22Rv1 (cell line): Measurements from ENCODE around the gene CCL4.

Source experiments
- ZFX ChIP-seq: fragments of 450-650 bp; IDR thresholded peaks from 2 replicates; pipeline ENCODE4 v1.6.1; 2017; ENCODE audit warnings: antibody characterized with exemption, borderline replicate concordance
- TF ChIP-seq, protein P1 (sequence below): fragments of 450-650 bp; IDR thresholded peaks from 2 replicates; pipeline ENCODE4 v1.5.1; 2017; ENCODE audit warnings: mild to moderate bottlenecking

DNA sequence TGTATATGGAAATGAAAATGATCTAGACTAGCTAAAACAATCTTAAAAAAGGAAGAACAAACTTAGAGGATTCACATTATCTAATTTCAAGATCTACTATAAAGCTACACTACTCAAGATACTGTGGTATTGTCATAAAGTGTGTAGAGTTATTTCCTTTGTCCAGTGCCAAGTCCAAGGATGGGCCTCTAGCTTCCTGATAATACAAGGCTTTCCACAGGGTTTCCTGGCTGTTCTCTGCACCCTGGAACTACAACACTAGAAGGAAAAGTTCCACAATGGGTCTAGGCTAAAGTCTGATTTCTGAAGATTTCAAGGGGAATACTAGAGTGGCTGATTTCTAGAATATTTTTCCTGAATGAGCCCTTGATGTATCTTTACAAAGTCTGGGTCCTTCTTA is 38.6 kb downstream of the CCL4 start:
- TF ChIP-seq, protein P1, sequence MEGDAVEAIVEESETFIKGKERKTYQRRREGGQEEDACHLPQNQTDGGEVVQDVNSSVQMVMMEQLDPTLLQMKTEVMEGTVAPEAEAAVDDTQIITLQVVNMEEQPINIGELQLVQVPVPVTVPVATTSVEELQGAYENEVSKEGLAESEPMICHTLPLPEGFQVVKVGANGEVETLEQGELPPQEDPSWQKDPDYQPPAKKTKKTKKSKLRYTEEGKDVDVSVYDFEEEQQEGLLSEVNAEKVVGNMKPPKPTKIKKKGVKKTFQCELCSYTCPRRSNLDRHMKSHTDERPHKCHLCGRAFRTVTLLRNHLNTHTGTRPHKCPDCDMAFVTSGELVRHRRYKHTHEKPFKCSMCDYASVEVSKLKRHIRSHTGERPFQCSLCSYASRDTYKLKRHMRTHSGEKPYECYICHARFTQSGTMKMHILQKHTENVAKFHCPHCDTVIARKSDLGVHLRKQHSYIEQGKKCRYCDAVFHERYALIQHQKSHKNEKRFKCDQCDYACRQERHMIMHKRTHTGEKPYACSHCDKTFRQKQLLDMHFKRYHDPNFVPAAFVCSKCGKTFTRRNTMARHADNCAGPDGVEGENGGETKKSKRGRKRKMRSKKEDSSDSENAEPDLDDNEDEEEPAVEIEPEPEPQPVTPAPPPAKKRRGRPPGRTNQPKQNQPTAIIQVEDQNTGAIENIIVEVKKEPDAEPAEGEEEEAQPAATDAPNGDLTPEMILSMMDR, result no peak
- TF ChIP-seq ZFX, result no peak
